GM12874 (cell line): Measurements from ENCODE around the gene TLR2.

Experiments used
- TF ChIP-seq, protein P1 (sequence below): IDR thresholded peaks from 2 replicates; pipeline ENCODE4 v1.5.1; 2011; ENCODE audit warnings: low read depth, mild to moderate bottlenecking, control low read depth, low read length, moderate library complexity; ENCODE audit not compliant: insufficient read depth

The TLR2 gene

DNA sequence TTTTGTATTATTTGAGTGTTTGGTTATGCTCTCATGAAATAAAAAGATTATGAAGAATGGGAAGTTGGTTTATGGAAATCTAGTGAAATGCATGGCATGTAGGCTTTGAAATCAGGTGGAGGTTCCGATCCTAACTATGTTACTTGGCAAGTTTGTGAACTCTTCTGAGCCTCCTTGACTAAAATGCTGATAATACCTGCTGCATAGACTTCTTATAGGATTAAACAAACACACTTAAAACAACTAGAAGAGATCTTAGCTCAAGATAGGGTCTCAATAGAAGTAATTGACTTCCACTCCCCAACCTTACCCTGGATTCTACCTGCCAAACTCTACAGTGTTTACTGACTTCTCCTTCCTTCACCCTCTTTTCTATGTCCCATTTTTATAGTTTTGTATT is 22.2 kb upstream of the TLR2 start:
- TF ChIP-seq, protein P1, sequence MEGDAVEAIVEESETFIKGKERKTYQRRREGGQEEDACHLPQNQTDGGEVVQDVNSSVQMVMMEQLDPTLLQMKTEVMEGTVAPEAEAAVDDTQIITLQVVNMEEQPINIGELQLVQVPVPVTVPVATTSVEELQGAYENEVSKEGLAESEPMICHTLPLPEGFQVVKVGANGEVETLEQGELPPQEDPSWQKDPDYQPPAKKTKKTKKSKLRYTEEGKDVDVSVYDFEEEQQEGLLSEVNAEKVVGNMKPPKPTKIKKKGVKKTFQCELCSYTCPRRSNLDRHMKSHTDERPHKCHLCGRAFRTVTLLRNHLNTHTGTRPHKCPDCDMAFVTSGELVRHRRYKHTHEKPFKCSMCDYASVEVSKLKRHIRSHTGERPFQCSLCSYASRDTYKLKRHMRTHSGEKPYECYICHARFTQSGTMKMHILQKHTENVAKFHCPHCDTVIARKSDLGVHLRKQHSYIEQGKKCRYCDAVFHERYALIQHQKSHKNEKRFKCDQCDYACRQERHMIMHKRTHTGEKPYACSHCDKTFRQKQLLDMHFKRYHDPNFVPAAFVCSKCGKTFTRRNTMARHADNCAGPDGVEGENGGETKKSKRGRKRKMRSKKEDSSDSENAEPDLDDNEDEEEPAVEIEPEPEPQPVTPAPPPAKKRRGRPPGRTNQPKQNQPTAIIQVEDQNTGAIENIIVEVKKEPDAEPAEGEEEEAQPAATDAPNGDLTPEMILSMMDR: no peak

DNA sequence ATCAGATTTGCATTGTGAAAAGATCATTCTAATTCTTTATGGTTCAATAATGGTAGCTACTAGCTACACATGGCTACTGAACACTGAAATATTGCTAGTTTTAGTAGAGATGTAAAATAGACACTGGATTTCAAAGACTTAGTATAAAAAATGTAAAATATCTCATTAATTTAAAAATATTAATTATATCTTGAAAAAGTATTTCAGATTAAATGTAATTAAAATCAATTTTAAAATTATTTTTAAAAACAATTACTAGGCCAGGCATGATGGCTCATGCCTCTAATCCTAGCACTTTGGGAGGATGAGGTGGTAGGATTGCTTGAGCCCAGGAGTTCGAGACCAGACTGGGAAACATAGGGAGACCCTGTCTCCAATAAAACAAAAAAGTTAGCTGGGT is 20.4 kb upstream of the TLR2 start:
- TF ChIP-seq, protein P1: no peak

DNA sequence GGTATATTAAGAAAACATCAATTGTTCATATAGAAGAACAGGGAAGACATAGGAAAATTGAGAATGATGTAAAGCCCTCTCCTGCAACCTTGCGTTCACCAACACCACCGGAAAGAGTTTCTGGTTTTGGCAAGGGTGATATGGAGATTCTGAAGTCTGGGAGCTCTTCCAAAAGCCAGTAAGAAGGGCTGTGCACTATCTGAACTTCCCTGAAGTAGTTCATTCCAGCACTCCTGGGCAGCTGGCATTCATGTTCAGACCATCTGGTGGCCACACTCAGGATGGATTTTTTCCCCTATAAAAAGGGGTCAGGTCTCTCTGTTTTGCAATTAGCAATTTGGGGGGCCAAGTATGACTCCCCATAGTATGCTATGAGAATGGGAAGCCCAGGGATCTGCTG is 15.4 kb upstream of the TLR2 start:
- TF ChIP-seq, protein P1: no peak

DNA sequence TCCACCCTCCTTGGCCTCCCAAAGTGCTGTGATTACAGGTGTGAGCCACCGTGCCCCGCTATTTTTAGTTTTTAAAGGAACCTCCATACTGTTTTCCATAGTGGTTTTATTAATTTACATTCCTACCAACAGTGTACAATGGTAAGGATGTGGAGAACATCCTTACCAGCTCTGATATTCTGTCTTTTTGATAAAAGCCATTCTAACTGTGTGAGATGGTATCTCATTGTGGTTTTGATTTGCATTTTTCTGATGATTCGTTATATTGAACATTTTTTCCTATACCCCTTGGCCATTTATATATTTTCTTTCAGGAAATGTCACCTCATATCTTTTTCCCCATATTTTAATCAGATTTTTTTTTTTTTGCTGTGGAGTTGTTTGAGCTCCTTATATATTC is 14.2 kb upstream of the TLR2 start:
- TF ChIP-seq, protein P1: no peak

DNA sequence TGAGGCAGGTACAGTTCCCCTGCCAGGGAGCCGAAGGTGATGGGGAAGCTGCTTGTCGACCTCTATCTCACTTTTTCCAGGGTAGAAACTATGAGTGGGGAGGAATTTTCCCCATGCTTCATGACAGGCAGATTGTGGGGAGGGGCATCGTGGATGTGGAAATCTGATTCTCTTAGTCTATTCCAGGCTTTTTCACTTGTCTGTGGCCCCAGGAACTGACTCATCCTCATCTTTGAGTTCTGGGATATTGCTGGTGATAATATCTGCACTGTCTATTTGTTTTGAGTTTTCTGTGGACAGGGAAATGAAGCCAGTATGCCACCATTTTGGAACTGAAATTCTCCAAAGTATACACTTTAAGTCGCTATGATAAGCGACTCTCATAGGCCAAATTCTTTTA is 7.6 kb upstream of the TLR2 start:
- TF ChIP-seq, protein P1: no peak

DNA sequence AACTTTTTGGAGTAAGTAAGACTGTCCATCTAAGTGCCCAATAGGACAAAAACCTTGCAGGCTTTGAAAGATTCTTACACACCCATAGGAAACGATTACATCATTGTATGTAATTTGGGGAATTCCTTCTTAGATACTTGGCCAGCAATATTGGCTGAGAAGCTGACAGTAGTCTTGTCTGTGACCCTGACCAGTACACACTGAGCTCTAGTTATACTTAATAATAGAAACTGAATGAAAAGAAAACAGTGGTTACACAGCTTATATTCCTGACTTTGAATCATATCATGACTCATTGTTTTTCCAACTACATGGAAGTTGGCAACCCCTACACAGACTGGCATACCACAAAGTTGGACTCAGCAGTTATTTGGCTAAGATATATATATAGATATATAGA is 7.1 kb upstream of the TLR2 start:
- TF ChIP-seq, protein P1: no peak

DNA sequence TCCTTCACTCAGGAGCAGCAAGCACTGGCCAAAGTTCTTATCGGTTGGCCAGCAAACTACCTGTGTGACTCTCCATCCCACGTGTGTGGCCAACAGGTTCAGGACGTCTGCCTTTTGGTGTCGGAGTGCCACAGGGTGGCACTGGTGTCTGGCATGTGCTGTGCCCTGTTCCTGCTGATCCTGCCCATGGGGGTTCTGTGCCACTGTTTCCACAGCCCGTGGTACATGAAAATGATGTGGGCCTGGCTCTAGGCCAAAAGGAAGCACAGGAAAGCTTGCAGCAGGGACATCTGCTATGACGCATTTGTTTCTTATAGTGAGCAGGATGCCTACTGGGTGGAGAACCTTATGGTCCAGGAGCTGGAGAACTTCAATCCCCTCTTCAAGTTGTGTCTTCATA is 4.6 kb upstream of the TLR2 start:
- TF ChIP-seq, protein P1: no peak

DNA sequence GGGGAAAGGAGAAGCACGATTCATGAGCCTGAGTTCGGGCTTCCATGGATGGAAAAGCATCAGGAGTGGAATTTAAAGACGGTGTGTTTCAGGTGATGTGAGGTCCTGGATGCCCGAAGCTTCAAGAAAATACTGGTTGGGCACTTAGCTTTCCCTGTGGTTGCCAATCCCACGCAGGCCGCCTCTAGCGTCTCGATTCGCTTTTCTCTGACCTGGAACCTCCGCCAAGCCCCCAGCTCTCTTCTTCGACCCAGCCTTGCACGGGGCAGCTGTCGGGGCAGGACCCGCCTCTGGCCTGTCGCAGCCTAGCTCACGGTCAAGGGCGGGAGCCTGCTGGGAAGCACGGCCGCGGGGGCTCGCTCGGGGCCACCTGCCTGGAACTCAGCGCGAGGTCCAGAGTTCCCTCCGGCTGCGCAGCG is 308 bp upstream of the TLR2 start:
- TF ChIP-seq, protein P1: no peak
